Activated CD8-positive, alpha-beta memory T cell treated with anti-CD3 and anti-CD28 coated beads, Interleukin-2, amount 50 U/mL, for 1 hour (primary cell): ENCODE measurements around the gene HPS5.

Experiments used
- DNase-seq: peaks from one replicate; pipeline ENCODE4 v3.0.0-alpha.2; 2020; ENCODE audit errors: extremely low read depth

The HPS5 gene

GRCh38 chr11:18235394-18236334 lies 86.3 kb downstream of the HPS5 start:
- DNase-seq = no peak

GRCh38 chr11:18233912-18234311 lies 88.0 kb downstream of the HPS5 start:
- DNase-seq = no peak

GRCh38 chr11:18230859-18231258 lies 91.1 kb downstream of the HPS5 start:
- DNase-seq = no peak

- DNase-seq = no peak
Measured at GRCh38 chr11:18229501-18229900, 92.4 kb downstream of the HPS5 start.
